Midbrain (tissue), 1 donor: Measurements from ENCODE around the gene MEGF6.
A peak's percentile ranks its signal among the peaks of the same experiment; 100 is the strongest.
"Not testable (repeated sequence)": the region's sequence is repeated elsewhere in the genome, so short reads cannot be mapped to it uniquely, and the experiment has no call there.

ENCODE experiments used
- DNase-seq: peaks from one replicate; lab custom pipeline; 2025; lab: John Stamatoyannopoulos, UW

Gene MEGF6

DNA sequence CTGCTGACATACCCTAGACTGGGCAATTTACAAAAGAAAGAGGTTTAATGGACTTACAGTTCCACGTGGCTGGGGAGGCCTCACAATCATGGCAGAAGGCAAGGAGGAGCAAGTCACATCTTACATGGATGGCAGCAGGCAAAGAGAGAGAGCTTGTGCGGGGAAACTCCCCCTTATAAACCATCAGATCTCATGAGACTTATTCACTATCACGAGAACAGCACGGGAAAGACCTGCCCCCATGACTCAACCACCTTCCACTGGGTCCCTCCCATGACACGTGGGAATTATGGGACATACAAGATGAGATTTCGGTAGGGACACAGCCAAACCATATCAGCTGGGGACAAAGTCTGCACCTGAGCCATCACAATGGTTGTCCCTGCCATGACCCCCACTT lies 35.8 kb downstream of the MEGF6 start:
- DNase-seq: not testable (repeated sequence)

- DNase-seq: no peak
Observed at GRCh38 chr1:3573500-3573899, 37.8 kb downstream of the MEGF6 start.

GRCh38 chr1:3572638-3573037 lies 38.7 kb downstream of the MEGF6 start:
- DNase-seq: not testable (repeated sequence)

- DNase-seq: no peak
Observed at GRCh38 chr1:3571263-3571662, 40.0 kb downstream of the MEGF6 start.

DNA sequence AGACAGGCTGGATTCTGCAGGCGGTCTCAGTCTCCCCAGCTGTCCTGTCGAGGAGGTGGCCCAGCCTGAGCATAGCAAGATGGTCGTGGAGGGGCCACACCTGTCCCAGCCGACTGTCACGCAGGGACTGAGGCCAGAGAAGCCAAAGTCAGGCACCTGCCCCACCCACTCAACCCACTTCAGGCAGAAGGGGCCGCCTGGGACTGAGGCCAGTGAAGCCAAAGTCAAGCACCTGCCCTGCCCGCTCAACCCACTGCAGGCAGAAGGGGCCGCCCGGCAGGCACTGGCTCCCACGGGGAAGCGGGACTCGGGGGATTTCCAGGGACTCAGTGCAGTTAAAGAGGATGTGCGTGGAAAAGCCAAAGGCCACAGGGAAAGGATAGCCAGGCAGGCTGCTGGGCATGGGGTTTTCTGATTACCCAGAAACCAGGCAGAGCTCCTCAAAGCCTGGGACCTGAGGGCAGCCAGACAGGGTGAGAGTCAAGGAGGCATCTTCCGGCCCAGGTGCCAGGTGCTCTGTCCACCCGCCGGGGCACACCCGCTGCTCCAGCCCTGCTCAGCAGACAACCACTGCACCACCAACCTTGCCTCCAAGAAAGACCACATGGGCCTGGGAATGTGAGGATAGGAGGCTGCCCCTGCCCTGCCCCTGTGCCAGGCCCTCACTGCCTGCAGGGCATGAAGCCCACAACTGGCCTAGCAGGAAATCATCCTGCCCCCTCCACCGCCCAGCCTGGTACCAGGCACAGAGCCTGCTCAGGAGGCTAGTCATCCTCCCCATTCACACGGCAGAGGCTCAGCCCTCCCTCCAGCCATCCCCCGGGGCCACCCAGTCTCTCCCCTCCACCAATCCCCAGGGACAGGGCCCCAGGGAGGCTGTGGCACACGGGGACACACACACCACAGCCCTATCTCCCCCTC lies 41.0 kb downstream of the MEGF6 start:
- DNase-seq: no peak

DNA sequence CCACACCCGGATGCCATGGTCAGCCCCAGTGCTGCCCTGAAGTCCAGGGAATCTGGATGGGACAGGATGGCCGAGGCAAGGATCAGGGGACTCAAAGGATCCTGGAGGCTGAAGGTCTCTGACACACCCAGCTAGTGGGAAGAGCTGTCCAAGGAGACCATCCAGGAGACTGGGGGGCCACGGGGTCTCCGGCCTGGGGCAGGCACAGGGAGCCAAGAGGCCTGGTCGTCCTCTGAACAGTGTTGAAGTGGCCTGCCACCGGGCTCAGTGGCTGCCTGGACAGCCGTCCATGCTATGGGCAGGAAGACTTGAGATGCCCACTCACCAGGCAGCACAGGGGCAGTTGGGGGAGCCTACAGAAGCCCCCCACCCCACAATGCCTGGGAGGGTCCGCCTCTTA lies 41.9 kb downstream of the MEGF6 start:
- no peak for DNase-seq

DNA sequence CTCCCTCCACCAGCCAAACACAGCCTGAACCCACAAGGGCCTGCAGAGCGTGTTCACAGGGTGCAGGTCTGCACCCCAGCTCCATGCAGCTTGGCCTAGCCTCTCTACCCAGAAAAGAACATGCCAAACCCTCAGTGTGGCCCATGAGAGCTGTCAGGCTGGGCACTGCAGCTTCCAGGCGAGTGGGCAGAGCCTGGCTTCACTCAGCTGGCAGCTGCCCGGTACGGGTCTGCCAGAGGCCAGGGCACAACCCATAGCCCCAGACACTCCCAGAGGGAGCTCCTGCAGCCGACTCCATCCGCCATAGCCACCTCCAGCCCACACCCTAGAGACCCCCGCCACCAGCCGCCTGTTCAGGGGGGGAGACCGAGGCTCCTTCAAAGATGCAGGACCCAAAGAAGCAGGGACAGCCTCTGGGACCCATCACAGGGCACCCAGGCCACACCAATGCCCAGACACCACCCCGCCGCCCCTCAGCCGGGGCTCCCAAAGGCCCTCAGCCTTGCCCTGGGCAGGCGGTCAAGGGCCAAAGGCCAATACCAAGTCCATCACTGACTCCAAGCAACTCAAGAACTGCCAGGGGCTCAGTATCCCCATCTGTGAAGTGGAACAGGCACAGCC lies 42.4 kb downstream of the MEGF6 start:
- DNase-seq: no peak

GRCh38 chr1:3566951-3567804 lies 44.1 kb downstream of the MEGF6 start:
- no peak for DNase-seq

GRCh38 chr1:3566003-3566885 lies 45.1 kb downstream of the MEGF6 start:
- DNase-seq: no peak

DNA sequence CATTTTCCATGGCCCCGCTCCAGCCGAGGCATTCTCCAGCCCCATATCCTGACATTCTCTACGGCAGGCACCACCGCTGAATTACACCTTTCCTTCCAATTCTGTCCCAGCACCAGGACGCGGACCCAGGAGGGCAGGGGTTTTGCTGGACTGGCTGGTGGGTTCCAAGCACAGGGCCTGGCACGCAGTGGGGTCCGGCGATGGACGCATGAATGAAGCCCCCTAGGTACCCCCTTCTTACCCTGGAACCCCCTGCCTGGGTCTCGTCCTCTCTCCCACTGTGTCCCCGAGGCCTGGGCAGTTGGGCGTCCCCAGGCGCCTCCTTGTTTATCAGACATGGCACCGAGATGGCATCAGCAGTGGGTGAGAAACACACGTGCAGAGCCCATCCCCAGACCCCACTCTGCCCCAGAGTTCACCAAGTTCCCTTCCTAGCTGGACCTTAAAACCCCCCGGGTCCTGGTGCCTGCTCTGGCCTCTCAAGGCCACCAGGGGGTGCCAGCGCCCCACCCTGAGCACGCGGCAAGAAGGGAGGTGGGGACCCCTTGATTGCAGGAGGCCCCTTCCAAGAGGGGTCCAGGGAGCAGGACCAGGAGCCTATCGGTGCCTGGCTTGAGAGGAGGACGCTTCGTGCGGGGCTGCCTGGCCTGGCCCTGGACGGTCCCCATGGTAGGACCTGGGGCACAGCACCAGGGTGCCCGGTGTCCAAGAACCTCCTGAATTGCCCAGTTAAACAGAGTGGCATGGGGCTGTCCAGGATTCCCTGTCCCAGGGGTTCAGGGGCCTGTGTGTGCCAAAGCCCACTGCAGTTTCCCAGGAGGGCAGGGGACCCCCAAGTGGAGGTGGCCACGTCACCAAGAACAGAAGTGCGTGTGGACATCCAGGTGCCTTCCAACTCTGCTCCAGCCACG lies 46.1 kb downstream of the MEGF6 start:
- DNase-seq: peak; percentile 31

DNA sequence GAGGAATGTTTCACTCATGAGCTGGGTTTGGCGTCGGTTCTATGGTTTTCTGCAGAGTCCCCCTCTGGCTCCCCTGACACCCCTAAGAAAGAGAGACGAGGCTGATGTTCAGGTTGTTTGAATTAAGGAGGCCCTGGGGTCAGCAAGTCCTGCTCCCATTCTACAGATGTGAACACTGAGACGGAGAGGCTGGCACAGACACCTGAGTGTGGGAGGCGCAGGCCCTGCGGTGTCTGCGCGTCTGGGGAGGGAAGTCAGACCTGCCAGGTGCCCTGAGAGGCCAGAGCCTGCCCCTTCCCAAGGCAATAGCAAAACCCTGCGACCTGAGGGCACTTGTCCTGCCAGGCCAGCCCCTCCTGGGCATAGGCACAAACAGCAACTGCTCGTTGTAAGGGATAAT lies 47.7 kb downstream of the MEGF6 start:
- no peak for DNase-seq

GRCh38 chr1:3563125-3563524 lies 48.2 kb downstream of the MEGF6 start:
- no peak for DNase-seq

GRCh38 chr1:3562712-3563111 lies 48.6 kb downstream of the MEGF6 start:
- no peak for DNase-seq

DNA sequence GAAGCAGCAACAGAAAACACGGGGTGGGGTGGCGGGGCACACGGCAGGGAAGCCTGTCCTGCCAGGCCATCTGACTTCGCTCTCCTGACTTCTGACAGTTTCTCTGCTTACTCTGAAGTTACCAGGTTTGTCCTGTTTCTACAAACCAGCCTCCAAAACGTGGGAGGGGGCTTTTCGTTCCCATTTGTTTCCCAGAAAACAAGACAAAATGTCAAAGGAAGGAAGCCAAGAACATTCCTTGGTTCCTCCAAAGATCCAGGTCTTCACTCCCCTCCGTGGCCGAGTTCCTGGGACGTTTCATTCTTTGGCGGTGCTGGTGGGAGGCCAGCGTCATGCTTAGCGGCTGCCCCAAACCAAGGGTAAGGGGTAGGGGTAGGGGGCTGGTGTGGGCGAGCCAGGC lies 49.6 kb downstream of the MEGF6 start:
- peak; percentile 14 for DNase-seq

GRCh38 chr1:3560981-3561380 lies 50.3 kb downstream of the MEGF6 start:
- no peak for DNase-seq

DNA sequence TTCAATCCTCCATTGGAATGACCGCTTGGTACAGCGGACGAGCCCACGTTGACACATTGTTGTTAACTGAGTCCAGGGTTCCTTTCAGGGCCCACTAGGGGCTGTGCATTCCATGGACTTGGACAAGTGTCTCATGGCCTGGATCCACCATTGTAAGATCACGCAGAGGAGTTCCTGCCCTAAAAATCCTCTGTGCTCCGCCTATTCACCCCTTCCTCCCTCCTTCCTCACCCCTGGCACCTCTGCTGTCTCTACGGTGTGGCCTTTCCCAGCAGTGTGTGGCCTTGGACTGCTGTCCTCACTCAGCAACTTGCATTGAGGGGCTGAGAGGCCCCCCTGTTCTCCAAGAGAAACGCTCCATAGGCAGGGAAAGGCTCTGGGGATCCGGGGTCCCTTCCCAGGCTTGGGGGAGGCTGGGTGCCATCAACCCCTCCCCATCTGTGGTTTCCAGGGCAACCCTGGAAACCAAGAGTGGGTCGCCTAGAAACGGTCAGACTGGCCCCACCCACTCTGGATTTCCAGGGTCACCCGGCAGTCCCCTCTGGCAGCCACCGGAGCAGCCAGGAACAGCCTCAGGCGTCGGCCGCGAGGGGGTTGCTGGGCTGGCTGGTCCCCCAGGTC lies 50.9 kb downstream of the MEGF6 start:
- DNase-seq: peak; percentile 56

DNA sequence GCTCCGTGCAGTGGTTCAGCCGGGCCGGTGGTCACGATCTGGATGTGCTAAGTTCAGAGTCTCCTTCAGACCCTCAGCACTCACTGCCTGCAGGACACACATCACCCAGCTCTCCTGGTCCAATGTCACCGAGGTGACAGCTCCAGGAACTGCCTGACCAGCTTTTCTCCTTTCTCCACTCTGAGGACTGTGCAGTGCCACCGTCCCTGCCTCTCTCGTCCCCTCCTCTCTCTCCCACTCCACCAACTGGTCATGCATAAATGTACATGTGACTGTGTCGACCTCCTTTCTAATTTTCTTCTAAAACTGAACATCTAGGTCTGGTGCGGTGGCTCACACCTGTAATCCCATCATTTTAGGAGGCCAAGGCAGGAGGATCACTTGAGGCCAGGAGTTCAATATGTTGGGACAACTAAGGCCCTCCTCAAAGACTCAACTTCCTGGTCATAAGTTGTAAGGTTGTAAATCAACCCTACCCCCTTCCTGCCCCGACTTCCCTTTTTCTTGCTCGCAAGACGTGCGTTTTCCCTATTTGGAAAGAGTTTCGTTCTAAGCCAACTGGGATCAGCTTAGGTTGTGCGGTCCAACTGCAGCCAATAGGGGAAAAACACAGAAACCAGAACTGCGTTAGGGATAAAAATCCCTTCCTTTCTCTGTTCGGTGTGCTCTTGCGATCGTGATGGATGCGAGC lies 53.1 kb downstream of the MEGF6 start:
- no peak for DNase-seq

DNA sequence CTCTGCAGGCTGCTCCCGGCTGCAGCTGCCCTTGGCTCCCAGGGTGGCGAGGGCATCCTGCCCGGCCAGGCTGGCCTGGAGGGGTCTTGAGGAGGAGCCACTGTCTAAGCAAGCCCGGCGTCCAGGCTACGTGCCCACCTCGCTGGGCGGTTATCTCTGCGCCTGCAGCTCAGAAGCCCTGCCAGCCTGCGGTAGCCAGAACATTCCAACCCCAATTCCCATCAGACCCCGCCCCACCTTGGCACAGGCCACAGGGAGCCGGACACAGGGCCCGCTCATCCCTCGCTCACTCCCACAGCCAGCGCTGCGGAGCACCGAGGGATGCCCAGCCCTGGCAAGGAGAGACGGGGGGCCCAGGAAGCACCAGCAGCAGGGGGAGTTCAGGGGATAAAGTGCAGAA lies 53.9 kb downstream of the MEGF6 start:
- DNase-seq: no peak

DNA sequence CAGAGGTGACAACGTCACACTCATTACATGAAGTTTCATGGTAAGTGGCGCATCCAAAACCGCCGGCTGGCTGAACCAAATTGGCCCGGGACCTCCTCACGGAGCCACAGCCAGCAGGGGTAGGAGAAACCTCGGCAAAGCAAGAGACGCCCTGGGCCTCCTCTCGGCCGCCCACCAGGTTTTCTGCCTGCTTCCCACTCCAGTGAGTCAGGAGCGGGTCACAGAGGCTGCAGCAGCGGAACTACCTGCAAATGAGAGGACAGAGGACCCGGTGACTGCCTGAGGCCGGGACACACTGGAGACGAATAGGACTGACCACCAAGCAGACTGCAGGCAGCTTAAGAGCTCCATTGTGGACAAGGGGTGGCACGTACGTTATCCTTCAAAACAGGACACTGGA lies 55.0 kb downstream of the MEGF6 start:
- DNase-seq: no peak
